ENCODE data around the gene ARPIN.
A peak's percentile ranks its signal among the peaks of the same experiment; 100 is the strongest.
"Not testable (repeated sequence)": the region's sequence is repeated elsewhere in the genome, so short reads cannot be mapped to it uniquely, and the experiment has no call there.

The ARPIN gene

DNA sequence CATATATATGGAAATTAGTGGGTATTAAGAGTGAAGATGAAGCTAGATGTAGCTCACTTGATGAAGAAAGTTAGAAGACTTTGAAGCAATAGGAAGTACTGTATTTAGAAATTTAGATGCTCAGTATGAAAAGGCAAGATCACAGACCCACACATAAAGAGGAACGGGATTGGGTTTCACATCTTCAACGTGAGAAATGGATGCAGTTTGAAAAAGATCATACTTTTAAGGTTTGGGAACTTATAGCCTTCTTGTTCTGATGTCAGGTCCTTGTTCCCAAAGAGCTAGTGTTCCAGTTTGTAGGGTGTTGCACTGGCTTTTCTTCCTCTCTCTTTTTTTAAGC is 35.7 kb downstream of the ARPIN start:
- no peak for DNase-seq (ENCODE audit: low spot score)

DNA sequence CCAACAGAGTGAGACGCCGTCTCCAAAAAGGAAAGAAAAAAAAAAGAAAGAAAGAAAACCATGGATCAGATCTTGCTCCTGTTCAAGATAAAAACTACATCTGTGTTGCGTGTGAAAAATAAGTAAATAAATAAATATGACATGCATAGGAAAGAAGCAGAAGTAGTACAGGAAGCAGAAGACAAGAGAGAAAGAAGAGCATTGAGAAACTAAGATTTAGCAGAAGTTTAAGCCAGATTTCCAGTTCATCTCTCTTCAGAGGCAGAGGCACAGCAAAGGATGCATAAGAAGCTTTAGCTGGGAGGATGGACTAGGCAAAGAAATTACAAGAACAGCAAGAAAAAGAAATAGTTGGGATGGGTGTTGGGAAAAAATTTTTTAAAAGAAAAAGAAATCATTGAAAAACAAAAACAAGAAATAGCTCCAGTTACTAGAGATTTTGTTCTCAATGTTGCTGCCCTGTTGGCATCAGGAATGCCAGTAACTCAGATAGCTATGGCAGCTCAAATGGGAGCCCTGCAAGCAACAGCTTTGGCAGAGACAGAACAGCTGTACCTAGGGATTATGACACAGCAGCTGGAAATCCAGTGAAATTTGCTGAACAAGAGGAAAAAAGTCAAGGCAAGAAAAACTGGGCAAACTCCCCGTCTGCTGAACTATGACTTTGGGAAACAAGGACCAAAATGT is 36.2 kb downstream of the ARPIN start:
- no peak for DNase-seq (ENCODE audit: low spot score)

DNA sequence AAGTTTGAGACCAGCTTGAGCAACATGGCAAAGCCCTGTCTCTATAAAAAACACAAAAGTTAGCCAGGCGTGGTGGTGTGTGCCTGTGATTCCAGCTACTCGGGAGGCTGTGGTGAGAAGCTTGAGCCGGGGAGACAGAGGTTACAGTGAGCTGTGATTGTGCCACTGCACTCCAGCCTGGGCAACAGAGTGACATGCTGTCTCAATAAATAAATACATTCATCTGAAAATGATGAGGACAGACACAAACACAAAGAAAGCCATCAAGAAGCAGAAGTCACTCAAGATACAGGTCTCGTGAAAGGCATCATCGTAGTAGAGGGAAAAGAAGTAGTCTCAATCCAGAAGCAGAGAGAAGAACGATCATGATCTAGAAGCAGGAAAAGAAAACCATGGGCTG is 37.0 kb downstream of the ARPIN start:
- no peak for DNase-seq (ENCODE audit: low spot score)

DNA sequence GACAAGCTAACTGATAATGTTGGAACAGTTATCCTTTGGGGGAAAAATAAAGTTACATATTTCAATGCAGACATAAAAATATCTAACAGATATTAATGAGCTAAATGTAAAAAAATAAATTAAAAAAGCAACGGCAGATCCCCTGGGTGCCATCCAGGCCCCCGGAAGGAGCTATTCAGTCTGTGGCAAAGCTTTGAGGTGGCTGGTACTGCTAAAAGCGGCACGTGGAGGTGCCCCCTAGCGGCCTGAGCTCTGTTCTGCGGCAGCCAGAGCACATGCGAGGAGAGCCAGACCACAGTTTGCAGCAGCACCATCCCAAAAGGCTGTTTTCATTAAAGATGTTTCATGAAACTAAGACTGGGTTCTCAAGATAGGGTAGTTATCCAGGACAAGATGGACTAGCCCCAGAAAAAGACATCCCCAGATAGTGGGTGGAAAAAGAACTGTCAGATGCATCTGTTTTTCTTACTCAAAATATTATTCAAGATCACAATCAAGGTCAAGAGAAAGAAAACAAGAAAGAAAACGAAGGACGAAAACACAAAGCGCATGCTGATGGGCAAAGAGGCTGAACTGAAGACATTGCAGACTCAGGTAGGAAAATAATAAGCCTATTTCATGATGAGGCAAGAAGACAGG is 37.7 kb downstream of the ARPIN start:
- peak; percentile 82 for DNase-seq (ENCODE audit: low spot score)

DNA sequence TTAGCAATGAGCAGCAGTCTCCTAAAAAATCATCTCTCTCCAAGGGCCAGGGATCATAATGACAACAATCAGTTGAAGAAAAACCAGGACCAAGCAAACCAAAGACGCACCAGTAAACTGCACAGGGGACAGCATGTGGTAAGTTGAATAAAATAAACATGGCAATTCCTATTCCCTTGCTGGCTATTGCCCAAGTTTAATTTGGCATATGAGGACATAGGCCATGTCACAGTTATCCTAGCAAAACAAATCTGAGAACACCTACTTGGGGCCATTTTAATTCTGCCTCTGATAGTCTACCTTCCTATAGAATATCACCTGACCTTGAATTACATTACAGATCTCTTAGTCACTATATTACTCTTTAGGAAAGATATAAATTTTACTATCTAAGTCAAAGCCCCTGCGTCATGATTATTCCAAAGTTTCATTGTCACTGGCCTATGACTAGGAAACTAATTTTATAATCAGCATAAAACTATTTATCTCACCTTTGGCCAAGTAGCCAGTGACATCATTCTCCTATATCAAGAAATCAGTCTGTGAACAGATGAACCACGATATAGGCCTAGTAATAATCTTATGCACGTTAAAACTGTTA is 42.0 kb downstream of the ARPIN start:
- DNase-seq (ENCODE audit: low spot score), result no peak

DNA sequence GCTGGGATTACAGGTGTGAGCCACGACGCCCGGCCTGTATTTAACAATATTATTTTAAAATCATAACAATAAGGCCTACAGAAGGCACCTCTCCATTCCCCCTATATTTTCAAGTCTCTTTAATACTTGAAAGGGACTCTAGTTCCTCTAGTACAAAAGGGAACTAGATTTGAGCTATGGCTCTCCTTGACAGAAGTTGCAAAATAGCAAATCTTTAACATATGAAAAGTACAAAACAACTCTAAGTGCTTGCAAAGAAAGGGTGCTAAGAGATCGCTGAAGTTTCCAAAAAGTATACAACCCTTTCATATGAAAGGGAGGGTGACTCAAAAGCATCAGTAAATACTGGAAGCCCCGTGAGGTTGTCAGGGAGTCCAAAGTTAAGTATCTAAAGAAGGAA is 42.7 kb downstream of the ARPIN start:
- DNase-seq (ENCODE audit: low spot score), result no peak

DNA sequence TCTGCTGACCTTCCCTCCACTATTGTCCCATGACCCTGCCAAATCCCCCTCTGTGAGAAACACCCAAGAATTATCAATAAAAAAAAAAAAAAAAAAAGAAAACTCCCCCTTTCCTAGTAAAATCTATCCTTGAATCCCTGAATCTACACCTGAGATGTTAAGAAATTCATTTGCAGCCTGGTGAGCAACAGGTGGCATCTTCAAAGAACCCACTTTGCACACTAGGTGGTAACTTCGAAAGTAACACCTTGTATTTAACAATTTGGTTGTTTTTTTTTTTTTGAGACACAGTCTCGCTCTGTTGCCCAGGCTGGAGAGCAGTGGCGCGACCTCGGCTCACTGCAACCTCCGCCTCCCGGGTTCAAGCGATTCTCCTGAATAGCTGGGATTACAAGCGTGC is 43.3 kb downstream of the ARPIN start:
- not testable (repeated sequence) for DNase-seq (ENCODE audit: low spot score)

DNA sequence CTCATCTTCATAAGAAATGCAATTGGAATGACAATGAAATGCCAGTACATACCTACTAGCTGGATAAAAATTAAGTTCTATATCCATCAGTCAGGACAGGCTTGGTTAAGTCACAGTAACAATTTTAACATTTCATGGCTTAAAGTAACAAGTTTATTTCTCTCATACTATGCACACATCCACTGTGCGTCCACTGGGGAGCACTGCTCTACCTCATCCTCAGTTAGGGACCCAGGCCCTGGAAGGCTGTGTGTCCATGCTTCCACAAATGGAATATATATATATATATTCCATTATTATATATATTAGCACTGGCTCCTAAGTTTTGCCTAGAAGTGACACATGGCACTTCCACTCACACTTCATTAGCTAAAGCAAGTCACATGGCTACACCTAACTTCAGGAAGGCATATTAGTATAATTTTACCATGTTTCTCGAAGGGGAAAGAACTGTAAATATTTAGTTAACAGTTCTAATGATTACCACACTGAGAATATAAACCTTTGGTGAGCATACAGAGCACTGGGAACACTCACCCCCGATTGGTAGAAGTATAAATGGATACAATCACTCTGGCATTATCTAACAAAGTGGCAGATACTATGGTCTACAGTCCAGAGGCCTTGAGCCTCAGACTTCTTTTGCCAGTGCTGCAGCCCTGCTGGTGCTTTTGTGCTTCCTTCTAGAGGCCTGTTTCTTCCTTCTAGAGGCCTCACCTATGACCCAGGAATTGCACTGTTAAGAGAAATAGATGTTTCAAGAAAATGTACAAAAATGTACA is 47.6 kb downstream of the ARPIN start:
- no peak for DNase-seq (ENCODE audit: low spot score)

DNA sequence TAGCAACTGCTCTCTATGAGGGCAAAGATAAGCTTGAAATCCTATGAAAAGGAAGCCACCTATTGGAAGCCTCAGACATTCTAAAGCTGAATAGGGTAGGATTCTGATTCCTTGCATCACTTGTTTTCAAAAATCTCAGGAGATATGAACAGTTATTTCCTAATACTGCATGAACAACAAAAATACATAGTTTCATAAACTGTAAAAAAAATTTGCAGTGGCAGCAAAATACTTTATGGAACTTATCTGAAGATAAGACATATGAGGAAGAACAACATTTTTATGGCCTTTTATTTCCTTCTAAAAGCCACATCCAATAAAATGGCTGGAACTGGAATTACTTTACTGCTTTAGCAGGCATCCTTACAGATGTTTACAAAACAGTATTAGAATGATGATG is 48.8 kb downstream of the ARPIN start:
- DNase-seq (ENCODE audit: low spot score), result no peak

DNA sequence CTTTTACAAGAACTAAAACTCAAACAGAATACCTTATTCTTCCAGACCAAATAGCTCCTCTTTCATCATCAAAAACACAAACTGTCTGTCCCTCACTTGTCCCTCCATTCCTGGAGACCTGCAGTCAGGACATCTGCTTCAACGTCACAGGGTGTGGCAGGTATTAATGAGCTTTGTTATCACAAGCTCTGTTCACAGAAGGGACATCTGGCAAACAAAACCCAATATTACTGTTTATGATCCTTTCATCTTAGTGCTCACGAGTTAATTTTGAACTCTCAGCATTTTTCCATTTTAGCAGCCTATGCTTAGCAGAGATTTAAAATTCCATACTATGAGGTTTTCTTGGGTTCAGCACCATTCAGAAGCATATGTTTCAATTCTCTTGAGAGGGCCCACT is 51.9 kb downstream of the ARPIN start:
- DNase-seq (ENCODE audit: low spot score), result no peak

DNA sequence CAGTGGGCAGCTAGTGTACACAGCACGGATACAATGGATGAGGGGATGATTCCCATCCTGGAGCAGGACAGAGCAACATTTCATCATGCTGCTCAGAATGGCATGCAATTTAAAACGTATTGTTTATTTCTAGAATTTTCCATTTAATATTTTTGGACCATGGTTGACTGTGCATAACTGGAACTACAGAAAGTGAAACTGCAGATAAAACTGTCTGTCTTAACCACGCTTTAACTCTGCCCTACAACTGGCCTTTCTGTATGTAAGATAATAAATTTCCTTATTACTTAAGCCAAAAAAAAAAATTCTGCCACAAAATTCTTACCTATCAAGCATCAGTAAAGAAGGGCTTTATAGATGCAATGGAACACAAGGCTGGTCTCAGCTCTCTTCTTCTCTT is 52.3 kb downstream of the ARPIN start:
- no peak for DNase-seq (ENCODE audit: low spot score)

DNA sequence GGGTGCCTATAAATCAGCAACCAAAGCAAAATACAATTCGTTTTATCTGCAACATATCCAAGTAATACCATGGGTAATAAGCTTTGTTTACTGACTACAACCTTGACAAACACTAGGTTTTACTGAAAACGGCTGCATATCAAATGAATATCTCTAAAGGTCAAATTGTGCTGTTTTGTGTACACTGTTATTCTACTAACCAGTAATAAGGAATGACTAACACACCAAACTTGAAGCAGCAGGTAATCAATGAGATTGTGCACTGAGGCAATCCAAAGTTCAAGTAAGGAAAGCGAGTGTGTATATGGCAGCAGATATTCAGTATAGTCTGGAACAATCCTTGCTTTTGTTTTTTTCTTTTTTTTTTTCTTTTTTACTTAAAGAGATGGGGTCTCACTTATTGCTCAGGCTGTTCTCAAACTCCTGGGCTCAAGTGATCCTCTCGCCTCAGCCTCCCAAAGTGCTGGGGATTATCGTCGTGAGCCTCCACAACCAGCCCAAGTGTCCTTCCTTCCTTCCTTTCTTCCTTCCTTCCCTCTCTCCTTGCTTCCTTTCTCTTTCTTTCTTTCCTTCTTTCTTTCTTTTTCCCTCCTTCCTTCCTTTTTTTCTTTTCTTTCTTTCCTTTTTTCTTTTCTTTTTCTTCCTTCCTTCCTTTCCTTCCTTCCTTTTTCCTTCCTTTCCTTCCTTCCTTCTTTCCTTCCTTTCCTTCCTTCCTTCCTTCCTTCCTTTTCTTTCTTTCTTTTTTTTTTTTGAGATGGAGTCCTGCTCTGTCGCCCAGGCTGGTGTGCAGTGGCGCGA is 53.9 kb downstream of the ARPIN start:
- no peak for DNase-seq (ENCODE audit: low spot score)

DNA sequence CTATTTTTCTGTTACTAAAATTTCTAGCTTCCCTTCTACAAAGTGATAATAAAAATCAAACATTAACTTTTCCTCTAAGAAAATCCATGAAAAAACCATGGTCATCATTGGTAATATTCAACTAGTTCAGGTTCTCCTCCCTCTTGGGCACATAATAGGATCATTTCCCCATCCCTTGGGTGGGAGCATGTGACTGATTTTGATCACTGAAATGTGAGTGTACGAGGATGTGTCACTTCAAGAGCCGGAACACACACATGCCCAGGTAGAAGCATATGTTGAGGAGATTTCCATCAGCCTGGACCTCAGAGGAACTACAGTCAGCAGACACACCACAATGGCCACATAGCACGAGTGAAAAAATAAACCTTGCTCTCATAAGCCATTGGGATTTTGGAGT is 55.1 kb downstream of the ARPIN start:
- no peak for DNase-seq (ENCODE audit: low spot score)

DNA sequence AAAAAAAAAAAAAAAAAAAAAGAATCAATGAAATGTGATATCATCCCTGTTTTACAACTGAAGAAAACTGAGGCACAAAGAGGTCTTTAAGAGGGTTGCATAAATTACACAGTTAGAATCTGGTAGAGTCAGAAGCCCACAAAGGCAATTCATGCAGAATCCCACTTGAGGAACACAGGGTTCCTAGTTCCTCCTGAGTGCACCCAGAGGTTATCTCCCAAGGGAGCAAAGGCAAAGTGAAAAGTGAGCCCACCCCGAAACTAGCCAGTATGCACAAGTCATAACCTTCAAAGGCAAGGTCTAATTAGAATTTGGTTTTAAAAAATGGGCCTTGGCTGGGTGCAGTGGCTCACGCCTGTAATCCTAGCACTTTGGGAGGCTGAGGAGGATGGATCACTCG is 56.8 kb downstream of the ARPIN start:
- no peak for DNase-seq (ENCODE audit: low spot score)

DNA sequence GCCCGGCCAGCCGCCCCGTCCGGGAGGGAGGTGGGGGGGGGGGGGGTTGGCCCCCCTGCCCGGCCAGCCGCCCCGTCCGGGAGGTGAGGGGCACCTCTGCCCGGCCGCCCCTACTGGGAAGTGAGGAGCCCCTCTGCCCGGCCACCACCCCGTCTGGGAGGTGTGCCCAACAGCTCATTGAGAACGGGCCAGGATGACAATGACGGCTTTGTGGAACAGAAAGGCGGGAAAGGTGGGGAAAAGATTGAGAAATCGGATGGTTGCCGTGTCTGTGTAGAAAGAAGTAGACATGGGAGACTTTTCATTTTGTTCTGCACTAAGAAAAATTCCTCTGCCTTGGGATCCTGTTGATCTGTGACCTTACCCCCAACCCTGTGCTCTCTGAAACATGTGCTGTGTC is 57.9 kb downstream of the ARPIN start:
- DNase-seq (ENCODE audit: low spot score), result not testable (repeated sequence)

DNA sequence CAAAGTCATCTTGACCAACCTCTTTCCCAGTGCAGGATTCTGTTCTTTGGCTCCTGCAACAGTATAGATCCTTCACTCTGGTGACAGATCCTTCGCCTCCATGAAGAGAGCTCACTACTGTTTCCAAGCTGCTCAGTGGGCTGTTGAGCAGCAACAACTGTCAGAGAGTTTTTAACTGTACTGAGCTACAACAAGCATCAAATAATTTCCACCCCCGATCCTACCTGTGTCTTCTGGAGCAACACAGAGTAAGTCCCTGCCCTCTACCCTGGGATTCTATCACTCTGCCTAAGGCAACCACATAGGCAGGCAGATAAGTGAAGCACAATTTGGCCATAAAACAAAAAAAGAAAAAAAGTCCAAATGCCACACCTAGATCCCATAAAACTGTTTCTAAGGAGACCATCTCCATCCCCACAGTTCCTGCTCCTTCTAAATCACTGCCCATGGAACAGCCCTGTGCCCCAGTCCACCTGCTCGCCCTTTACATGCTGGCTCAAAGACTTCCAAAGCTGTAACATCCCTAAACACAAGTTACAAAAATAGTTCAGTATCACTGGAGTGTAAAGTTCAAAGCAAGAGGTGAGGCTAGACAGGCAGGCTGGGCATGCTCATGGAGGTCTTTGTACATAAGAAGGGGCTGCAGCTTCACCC is 60.3 kb downstream of the ARPIN start:
- DNase-seq (ENCODE audit: low spot score), result no peak

DNA sequence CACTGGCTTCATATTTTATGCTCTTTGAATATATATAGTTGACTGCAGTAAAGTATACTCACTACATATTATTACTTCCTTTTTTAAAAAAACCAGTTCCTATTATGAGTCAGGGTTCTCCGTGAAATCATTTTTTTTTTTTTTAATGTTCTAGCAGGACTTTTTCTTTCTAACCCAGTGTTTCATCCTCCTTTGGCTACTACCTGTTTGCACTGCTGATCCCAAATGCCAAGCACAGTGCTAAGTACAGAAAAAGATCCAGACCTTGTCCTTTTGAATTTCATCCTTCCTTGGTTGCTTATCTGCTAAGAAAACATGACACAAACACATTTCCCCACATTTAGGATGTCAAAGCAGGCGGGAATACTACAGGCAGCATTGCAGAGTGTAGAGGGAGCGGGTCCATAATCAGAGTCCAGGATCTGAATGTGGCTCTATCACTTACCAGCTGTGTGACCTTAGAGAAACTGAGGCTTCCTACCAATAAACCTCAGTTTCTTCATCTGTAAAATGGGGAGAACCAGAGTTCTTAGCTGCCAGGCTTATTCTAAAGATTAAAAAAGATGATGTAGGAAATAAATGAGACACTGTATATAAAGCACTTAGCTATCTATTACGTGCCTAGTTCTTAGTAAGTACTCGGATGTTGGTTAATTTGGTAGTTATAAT is 60.9 kb downstream of the ARPIN start:
- DNase-seq (ENCODE audit: low spot score), result no peak

DNA sequence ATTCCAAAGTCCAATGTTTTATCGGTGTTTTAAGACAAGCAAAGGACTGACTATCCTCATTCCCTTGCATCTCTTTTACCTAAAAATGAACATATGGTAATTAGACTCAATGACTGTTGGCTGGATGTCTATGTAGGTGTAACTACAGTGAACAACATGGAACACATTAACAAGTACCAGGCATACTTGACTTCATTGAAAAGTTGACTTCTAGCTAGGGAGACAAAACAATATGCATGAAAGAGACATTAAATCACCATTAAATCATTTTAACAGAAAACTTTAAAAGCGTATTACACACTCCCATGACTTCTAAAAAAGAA is 63.8 kb downstream of the ARPIN start:
- DNase-seq (ENCODE audit: low spot score), result no peak

DNA sequence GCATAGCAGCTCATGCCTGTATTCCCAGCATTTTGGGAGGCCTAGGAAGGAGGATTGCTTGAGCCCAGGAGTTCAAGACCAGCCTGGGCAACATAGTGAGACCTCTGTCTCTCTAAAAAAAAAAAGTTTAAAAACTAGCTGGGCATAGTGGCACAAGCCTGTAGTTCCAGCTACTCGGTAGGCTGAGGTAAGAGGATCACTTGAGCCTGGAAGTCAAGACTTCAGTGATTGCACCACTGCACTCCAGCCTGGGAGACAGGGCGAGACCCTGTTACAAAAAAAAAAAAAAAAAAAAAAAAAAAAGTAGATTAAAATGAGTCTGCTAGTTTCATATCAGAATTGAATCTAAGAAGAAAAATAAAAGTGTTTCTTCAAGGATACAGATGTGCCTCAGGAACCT is 65.7 kb downstream of the ARPIN start:
- DNase-seq (ENCODE audit: low spot score), result no peak

DNA sequence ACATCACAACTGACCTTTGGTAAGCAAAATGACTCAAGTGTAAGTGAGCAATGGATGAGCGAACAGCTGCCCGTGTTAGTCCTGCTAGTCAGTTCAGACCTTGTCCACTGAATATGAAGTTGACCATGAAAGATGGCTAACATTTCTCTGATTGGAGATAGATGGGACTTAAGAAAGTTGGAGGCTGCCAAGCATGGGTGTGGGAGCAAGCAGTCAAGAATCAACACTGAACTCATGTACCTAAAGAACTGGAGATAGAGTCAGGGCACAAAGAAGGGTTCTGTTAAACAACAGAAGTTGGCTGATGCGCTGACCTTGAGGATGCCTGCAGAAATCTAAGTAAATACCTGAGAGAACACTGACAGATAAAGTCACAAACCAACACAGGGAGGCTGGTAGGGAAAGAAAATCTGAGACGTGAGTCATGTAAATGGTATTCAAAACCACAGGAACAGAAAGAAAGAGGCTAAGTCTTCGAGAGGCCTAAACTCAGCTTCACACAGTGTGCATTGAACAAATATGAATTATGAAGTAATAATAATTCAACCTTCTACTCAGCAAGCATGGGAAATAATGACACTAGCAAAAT is 67.4 kb downstream of the ARPIN start:
- DNase-seq (ENCODE audit: low spot score), result no peak

All from ecto neural progenitor cell (in vitro differentiated cells).